GM19372 (cell line): ENCODE data around the gene RHOF.

Experiments
- ATAC-seq: cut with Tn5 transposase; IDR thresholded peaks from one replicate; pipeline ENCODE4 v1.9.1; 2021; ENCODE audit warnings: mild to moderate bottlenecking, low read depth, moderate library complexity; ENCODE audit not compliant: unreplicated experiment

RHOF gene

DNA sequence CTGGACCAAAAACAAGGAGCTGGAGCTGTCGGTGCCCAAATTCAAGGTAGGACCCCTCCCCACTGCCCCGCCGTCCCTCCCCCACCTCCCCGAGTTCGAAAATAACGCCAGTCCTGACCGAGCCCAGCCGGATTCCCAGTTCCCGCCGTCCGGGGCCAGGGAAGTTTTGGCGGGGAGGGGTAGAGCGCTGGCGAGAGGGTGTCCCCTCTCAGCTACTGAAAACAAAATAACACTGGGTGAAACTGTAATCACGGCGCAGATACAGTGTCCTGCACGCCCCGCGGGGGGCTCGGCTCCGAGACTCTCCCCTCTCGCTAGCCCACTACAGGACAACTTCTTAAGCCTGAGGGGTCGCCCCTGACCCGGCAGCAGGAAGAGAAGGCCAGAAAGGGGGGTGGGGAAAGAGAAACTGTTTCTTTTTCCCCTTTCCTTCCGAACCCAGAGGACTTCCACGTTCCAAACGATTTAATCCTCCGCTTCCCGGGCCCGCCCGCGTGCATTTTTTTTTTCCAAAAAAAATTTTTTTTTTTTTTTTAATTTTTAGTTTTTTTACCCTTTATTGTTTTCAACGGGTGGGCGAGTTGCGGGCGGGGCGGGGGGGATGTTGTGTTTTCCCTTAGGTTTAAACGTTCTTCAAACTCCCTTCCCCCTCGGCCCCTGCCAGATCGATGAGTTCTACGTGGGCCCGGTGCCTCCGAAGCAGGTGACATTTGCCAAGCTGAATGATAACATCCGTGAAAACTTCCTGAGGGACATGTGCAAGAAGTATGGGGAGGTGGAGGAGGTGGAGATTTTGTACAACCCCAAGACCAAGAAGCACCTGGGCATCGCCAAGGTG is 11.9 kb upstream of the RHOF start:
- no peak for ATAC-seq

DNA sequence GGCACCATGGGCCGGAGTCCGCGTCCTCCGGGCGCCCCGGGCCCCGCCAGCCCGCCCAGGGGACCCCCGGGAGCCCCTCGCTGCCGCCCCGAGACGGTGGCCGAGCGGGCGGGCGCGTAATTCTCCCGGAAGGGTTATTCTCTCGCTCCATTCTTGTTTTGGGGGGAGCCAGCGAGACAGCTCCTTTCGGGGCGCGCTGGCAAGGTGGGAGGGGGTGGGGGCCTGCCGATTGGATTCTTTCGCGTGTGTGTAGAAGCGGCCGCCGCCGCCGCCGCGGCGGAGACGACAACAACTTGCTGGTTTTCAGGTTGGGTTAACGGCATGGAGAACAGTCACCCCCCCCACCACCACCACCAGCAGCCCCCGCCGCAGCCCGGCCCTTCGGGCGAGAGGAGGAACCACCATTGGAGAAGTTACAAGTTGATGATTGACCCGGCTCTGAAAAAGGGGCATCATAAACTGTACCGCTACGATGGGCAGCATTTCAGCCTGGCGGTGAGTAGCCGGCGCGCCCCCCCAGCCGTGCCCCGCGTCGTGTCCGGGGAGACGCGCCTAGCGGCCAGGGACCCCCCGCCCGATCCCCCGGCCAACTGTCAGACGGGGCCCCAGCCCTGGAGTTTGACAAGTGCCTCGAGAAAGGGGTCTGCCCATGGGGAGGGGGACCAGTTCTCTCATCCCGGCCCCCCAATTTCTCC is 11.1 kb upstream of the RHOF start:
- no peak for ATAC-seq

DNA sequence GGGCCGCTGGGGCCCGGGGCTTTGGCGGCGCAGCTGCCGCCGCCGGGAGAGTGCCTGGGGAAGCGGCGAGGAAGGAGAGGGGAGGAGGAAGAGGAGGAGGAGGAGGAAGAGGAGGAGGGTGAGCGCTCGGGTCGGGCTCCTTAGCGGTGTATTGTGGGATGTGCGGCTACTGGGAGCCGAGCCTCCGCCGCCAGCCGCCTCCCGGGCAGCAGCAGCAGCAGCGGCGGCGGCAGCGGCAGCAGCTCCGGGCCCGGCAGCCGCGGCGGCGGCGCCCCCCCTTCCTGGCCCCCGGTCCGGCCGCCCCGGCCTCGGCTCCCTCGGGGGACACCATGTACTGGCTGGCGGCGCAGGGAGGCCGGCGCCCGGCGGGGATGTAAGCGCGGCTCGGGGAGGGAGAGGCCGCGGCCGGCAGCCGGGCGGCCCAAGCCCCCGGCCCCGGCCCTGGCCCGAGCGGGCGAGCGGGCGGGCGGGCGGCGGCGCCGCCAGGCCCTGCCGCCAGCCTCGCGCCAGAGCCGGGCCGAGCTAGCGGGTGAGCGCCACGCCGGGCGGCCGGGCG is 10.5 kb upstream of the RHOF start, which contains the start of gene SETD1B:
TSS of gene SETD1B (plus strand) at position 149 of the 556 bp plus-strand sequence. CDS start 729 bp downstream, outside the sequence.
- ATAC-seq = no peak

DNA sequence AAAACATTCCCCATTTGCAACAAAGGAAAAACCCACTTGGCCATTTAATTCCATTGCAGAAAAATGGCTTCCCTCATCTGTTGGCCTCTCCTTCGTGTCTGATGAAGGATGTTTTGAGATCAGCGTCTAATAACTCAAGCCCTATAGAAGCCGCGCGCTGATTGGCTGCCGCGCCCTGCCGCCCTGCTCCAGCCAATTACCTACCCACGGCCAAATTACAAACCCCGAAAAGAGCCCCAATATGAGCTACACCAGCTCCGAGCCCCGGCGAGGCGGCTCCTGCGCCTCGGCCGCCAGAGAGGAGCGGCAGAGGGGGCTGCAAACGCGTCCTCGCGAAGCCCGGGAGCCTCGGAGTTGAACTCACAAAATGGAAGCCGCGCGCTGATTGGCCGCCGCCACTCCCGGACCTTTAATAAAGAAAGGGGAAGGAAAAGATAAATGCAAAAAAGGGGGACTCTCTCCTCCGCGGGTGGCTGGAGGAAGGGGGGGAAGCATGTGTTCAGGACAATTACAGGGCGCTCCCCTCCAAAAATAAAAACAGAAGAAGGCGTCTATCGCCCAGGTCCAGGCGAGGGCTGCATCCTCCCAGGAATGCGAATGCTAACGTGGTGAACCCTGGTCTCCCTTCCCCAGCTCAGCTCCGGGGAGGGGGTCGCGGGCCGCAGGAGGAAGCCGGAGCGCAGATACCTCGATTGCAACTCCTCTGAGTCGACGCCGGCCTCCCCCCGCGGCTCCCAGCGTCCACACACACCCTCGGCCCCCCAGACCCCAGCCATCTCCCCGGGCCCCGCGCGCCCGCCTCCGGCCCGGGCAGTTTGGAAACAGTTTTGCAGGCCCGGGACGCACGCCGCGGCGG is 9.6 kb upstream of the RHOF start:
- peak; percentile 38 for ATAC-seq

DNA sequence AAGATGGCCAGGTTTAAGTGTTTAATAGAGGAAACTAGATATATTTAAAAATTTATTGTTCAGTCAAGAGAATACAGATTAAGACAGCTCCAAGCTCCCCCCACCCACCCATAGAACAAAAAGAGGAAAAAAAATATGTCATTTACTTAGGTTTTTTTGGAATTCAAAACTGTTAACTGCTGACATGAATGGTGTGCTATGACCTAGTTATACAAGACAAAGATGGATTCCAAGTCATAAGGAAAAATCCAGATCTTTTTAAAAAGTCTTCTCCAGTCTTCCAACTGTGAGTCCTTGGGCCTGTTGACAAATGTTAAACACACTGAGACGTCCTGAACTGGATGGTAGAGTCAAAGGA is 9.0 kb upstream of the RHOF start:
- ATAC-seq = no peak

DNA sequence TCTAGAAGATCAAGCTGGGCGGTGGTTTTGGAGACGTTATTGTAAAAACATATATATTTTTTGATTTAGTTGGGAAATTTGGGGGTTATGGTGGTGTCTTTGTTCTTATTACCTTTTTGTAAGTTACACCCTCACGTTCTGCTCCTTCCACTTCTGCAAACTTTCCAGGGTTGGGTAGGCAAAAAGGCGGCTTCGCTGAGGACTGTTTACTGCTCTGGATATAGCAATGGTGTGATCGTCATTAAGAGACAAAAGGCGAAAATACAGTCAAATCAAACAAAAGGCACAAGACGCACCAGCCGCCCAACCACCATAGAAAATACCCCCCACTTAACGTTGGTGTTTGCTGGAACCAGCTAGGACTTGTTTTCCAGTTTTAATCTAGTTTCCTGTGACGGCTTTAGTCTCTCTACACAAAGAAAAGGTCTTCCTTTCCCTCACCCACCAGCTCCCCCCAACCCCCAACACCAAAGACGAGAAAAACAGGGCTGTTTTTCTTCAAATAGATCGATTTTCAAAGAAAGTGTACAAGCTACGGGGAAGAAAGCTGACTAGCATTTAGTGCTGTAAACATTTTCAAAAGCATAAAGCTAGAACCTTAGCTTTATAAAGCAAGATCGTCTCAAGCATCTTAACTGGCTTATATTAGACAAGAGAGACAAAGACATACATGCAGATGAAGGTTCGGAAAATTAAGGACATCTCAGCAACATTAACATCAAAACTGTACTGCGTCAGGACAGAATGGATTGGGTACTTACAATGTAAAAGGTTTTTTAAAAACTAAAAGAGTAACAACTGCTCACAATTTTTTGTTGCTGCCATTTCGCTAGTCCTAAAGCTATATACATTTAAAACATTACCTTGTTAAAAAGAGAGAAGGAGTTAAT is 8.4 kb upstream of the RHOF start:
- no peak for ATAC-seq

DNA sequence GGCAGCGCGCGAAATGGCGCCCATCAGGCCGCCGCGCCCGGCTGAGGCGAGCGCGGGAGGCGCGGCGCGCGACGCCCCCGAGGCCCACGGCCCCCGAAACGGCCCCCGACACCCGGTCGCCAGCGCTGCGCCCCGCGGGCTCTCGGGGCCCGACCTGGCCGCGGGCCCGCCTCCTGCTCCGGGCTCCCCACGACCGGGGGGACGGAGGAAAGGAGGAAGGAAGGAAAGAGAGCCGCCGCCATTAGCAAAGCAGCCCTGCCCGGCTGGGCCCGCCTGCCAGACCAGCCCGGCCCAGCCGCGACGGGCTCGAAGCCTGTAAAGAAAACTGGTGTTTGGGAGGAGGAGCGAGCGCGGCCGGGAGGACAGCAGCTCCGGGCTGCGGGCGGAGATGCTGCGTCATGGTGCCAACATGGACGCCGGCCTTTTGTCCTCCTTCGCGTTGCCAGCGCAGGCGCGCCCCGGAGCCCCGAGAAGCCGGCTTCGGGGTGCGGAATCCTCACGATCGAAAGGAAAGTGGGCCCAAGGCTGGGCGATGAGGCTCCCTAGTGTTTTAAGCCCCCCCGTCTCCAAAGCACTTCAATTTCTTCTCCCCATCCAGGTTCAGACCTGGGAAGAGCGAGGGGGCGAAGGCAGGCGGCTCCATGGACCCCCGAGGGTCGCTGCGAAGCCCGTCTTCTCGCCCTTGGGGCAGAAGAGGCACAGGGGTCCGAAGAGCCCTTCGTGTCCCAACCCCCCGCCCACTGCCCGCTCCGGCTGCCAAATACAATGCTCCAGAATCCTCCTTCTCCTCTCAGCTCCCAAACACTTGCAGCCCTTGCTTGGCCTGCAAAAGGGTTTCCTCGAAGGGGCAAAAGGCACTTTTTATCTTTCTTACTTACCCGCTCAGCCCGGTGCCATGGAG is 7.5 kb upstream of the RHOF start:
- no peak for ATAC-seq

DNA sequence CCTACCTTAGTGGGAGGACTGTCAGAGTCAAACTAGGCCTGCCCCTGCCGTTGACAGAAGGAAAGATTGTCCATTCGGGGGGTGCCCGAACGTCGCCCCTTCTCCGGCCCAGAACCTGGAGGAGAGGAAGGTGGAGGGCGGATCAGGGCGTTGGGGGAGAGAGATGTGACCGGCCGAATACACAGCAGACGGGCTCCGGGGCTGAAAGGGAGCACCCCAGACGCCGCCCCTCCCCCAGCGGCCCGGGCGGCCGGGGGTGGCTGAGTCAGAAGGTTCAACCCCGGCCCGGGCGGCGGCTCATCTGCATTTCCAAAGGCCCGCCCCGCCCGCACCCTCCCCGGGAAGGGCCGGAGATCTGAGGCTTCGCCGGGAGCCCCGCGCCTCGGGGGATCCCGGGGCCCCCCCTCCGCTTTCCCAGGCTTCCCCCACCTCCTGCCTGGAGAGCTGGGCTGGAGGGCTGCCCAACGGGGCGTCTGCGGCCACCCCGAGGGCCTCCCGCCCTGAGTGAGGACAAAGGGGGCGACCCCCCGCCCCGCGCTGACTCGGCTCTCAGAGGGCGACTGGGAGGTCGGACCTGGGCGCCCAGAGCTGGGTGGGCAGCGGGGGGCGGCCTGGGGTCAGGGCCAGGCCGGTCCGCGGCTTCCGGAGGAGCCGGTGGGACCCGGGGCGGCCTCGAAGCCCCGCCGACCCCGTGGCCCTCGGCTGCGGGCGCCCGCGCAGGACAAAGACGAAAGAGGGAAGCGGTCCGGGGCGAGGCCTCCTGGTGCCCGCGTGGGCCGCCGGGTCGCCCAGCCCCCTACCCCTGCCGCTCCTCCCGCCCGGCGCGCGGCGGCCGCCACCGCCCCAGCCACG is 6.6 kb upstream of the RHOF start:
- ATAC-seq = no peak

DNA sequence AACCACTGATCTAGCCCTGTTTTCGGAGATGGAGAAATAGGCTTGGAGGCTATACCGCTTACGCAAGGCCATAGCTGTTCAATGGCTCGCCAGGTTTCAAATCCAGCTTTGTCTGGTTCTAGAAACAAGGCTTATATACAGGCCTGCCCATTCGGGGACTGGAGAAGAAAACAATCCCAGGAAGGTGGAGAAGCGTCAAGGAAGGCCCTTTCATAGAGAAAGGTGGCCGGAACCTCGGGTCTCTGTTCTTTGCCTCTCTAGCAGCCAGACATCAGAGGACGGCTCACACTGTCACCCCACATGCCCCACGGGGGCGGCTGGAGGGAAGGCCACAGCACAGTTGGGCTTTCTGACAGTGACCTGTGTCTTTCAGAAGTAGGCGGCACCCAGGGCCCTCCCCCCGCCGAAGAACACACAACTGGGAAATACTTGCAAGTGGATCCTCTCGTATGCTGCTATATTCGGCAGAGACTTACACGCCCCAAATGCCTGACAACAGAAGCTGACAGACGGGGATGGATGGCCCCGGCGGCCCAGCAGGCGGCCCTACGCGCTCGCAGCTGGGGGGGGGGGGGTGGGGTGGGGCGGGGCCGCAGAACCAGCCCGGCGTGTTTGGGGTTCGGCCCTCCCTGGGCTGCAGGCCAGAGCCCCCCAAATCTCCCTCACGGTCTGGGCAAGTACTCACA is 5.8 kb upstream of the RHOF start:
- no peak for ATAC-seq

DNA sequence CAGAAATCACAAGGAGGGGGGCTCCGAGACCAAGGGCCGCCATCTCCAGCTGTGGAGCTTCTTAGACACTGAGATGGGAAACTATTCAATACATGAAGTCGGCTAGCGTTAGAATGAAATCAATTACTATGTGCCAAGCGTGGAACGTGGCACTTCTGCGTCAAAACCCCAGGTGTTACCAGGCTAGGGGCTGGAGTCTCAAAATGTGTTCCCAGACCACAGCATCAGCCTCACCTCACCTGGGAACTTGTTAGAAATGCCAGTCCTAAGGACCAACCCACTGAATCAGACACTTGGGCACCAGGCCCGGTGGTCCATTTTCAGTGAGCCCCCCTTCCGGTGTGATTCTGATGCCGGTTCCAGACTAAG is 5.3 kb upstream of the RHOF start:
- no peak for ATAC-seq

DNA sequence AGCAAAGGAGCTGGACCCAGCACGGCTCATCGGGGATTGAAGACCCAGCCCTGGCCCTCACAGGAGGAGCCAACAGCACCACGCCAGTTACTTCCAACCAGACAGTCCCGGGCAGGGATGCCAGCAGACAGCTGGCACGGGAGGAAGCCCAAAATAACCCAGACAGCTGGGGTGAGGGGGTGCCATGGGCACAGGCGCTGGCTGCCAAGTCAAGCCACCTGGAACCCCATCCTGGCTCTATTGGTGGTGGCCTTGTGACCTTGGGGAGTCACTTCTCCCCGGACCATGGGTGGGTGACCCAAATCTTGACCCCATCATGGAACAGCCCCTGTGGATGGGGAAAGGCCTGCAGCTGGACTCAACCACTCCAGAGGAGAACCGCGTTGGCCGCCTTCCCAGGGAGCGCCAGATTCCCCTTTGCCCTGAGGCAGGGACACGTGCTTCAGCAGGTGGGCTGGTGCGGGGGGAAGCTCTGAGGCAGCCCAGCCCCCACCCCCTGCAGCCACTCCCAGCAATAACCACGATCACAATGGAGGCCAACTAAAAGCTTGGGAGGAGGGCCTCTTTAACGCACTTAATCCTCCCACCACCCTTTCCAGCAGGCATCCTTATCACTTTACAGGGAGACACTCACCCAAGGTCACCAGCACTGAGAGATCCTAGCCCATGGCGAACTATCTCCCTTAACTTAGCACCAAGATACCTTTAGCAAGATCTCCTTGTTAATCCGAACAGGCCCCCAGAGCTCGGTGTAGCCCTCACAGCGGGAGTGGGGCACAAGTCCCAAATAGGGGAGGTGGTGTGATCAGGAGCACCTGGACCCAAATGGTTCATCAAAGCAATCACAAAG is 4.7 kb upstream of the RHOF start:
- no peak for ATAC-seq

DNA sequence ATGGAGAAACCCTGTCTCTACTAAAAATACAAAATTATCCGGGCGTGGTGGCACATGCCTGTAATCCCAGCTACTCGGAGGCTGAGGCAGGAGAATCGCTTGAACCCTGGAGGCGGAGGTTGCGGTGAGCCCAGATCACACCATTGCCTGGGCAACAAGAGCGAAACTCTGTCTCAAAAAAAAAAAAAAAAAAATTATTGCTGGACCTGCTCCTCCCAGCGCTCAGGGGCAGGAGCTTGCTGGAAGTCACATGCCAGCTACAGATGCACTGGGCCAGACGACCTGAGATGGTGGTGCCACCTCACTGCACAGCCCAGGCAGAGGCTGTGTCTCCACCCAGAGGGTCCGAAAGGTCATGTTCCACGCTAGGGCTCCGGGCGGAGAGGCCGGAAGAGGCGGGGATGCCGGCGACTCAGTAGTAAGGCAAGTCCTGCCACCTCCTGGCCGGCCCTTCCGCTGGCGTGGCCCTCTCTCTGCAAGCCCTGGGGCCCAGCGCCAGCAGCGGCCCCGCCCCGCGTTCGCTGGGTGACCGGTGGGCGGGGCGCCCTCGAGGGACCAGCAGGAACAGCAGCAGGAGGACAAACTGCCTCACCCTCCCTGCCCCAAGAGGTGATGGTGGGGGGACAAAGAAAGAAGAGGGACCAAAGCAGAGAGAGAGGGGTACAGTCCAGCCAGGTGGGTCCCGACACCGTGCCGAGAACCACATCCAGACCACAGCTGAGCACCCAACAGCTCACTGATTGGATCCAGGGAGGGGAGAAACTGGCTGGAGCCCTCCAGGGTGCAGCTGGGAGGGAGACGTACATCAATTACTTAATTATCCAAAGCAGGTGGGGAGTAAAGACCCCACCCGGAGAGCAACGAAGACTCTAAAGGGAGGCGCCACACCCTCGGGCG is 3.6 kb upstream of the RHOF start:
- ATAC-seq = no peak

DNA sequence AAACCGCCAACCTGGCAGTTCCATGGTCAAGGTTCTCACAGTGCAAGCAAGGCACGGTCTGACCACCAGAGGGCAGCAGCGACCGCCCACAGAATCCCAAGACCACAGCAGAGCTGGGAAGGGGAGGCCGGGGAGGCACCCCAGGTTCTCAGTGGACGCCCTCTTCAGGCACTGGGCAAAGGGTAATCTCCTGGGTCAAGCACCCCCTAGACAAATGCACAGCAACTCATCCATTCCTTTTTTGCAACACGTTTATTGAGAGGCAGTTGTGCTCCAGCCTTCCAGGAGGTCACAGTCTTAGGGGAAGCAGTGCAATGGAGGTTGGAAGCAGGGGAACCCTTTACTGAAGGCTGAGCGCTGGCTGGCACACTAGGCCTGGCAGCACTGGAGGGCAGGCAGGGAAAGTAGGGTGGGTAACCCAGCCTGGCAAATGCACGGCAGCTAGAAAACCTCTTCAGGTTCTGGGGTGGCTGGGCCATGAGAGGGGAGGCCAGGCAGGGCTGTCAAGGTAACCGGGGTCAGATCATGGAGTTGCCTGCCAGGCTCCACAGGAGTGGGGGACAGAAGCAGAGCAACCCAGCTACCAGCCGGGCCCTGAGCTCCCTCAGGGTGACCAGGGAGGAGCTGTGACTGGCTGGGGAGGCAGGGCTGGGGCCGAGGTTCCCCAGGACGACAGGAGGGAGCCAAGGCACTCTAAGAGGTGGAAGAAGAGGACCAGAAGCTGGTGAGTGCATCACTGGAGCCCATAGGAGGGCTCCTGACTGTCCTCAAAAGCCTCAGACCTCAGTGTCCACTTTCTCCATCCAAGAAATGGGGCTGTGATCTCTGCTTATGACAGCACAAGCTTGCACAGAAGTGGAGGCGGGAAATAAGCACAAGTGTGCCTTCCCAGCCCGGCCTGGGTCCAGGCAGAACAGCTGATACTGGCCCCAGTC is 1.8 kb upstream of the RHOF start:
- ATAC-seq = no peak

DNA sequence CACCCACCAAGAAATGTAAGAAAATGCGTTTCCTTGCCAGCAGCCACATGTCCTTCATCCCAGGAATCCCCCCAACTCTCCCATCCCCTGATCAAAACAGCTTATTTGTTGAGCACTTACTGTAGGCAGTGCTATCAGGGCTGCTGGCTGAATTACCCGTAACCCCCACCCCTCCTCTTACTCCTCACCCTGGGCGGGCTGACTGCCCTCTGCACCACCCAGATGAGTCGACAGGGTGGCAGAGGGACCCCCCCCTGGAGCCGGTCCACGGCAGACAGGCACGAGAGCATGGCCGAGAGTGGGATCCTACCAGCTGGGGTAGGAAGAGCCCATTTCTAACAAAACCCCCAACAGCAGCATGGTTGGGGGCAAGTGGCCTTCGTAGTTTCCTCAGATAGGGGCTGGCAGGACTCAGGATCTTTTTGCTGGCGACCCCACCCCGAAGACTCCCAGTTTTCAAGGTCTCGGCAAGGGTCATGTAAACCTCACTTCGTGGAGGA is 1.1 kb upstream of the RHOF start:
- ATAC-seq = no peak
